ENCODE measurements around the gene CAST. TPM values are rescaled to one million over a fixed set of nuclear protein-coding genes. Genes with fewer than 3 reads are reported as not detected.

The CAST gene
- total and polyA plus RNA-seq, 10 donors, result 30.0 to 233 (median 185) TPM

GRCh38 chr5:96625365-96625764 lies 36.8 kb upstream of the CAST start:
- H3K4me1 ChIP-seq, result peaks cover 0 to 2% (median 0%) of the 10 kb centered on the region in 6 donors
- H3K27me3 ChIP-seq (replicated peaks in 1 of 7), result peaks cover 0 to 23% (median 0%) of the 10 kb centered on the region in 7 donors
- no peaks in the 10 kb centered on the region for H3K9me3 ChIP-seq
- DNase-seq, result no peak
- no peak overlapping the region for H3K27ac ChIP-seq
- H3K36me3 ChIP-seq, result no peaks in the 10 kb centered on the region
- intact Hi-C loops (cut with DNase I; ENCODE audit: low total_unique reads), result no loop called here
- H3K4me3 ChIP-seq, result no peak overlapping the region
- no peak for TF ChIP-seq POLR2A (IDR thresholded peaks at IDR 0.05)
- TF ChIP-seq, protein P1, sequence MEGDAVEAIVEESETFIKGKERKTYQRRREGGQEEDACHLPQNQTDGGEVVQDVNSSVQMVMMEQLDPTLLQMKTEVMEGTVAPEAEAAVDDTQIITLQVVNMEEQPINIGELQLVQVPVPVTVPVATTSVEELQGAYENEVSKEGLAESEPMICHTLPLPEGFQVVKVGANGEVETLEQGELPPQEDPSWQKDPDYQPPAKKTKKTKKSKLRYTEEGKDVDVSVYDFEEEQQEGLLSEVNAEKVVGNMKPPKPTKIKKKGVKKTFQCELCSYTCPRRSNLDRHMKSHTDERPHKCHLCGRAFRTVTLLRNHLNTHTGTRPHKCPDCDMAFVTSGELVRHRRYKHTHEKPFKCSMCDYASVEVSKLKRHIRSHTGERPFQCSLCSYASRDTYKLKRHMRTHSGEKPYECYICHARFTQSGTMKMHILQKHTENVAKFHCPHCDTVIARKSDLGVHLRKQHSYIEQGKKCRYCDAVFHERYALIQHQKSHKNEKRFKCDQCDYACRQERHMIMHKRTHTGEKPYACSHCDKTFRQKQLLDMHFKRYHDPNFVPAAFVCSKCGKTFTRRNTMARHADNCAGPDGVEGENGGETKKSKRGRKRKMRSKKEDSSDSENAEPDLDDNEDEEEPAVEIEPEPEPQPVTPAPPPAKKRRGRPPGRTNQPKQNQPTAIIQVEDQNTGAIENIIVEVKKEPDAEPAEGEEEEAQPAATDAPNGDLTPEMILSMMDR (IDR thresholded peaks at IDR 0.05 in 8 of 11, conservative IDR thresholded peaks at IDR 0.05 in 3 of 11), result no peak
- no peak for TF ChIP-seq POLR2AphosphoS5 (IDR thresholded peaks at IDR 0.05)
- 73 to 81% (median 77%) methylated on average over 2 of the region's 2 CpGs for WGBS, 5 donors

DNA sequence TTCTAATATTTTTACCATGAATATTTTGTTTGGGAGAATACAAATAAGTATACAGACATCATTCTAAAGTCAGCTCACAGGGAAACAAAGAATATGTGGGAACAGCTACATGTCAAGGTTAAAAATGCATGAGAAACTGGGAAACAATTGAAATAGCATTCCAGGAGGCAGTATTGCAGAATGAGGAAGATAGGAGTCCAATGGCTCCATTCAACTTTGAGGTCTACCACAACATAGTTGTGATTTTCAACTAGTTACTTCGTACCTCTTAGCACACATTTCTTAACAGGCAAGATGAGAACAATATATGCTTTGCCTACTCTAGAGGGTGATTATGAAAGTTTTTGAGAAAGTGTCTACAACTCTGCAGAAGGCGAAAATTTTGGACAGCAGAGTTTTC lies 35.2 kb upstream of the CAST start:
- TF ChIP-seq POLR2AphosphoS5 (IDR thresholded peaks at IDR 0.05), result no peak
- TF ChIP-seq, protein P1 (IDR thresholded peaks at IDR 0.05 in 8 of 11, conservative IDR thresholded peaks at IDR 0.05 in 3 of 11), result no peak
- no peak for TF ChIP-seq POLR2A (IDR thresholded peaks at IDR 0.05)
- peaks cover 0 to 23% (median 0%) of the 10 kb centered on the region in 7 donors for H3K27me3 ChIP-seq (replicated peaks in 1 of 7)
- no peaks in the 10 kb centered on the region for H3K36me3 ChIP-seq
- H3K27ac ChIP-seq, result no peak overlapping the region
- intact Hi-C loops (cut with DNase I; ENCODE audit: low total_unique reads), result no loop called here
- no peaks in the 10 kb centered on the region for H3K9me3 ChIP-seq
- H3K4me3 ChIP-seq, result no peak overlapping the region
- 76 to 89% (median 87%) methylated on average over 2 of the region's 2 CpGs for WGBS, 5 donors
- H3K4me1 ChIP-seq, result peaks cover 0 to 2% (median 0%) of the 10 kb centered on the region in 6 donors
- no peak for DNase-seq

DNA sequence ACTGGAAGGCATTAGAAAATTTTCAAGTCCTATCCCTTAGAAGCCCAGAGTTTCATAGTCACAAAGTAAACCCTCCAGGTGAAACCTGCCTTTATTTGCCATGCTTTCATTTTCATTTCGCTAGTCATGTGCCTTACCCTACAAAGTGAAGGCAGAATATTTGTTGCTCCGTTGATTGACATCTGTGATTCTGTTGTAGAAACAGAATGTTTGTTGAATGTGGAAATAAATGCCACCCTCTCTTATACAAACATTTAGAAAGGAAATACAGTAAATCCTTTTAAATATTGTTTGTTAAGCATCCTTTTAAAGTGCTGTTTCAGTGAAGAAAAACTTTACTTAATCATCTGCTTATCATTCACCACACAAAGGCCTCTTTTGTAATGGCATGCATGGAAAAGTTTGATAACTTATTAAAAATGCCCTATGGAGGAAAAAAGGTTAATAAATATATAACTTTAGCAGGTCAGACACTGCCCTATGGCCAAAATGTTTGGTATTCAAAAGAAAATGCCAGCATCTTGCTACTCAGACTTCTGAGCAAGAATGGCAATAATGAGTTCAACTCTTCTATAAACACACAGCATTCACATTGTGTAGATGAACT lies 34.3 kb upstream of the CAST start:
- DNase-seq, result no peak
- H3K9me3 ChIP-seq, result no peaks in the 10 kb centered on the region
- no peak overlapping the region for H3K27ac ChIP-seq
- peaks cover 0 to 2% (median 0%) of the 10 kb centered on the region in 6 donors for H3K4me1 ChIP-seq
- intact Hi-C loops (cut with DNase I; ENCODE audit: low total_unique reads), result no loop called here
- H3K27me3 ChIP-seq (replicated peaks in 1 of 7), result peaks cover 0 to 22% (median 0%) of the 10 kb centered on the region in 7 donors
- TF ChIP-seq POLR2AphosphoS5 (IDR thresholded peaks at IDR 0.05) (no peak), POLR2A (IDR thresholded peaks at IDR 0.05) (no peak)
- TF ChIP-seq, protein P1 (IDR thresholded peaks at IDR 0.05 in 8 of 11, conservative IDR thresholded peaks at IDR 0.05 in 3 of 11), result no peak
- no peak overlapping the region for H3K4me3 ChIP-seq
- no peaks in the 10 kb centered on the region for H3K36me3 ChIP-seq
- WGBS, 5 donors, result 77 to 95% (median 86%) methylated on average over 2 of the region's 2 CpGs

DNA sequence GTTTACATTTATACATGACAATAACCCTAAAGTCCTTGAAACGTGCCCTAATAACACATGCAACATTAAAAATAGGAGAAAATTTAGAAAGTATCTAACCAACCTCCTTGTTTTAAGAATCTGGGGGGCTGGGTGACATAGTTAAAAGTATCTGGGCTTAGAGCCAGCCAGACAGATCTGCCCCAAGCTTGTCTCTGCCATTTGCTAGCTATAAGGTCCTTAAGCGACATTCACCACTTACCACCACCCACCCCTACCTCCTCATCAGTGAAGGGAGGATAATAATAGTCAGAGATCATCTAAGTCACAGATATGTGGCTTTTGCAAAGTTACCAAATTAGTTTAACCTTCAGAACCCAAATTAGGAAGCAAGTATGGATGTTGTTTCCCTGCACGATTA lies 33.8 kb upstream of the CAST start:
- DNase-seq, result no peak
- no peak overlapping the region for H3K27ac ChIP-seq
- 74 to 83% (median 77%) methylated on average over 3 of the region's 3 CpGs for WGBS, 5 donors
- TF ChIP-seq POLR2AphosphoS5 (IDR thresholded peaks at IDR 0.05) (no peak), POLR2A (IDR thresholded peaks at IDR 0.05) (no peak)
- TF ChIP-seq, protein P1 (IDR thresholded peaks at IDR 0.05 in 8 of 11, conservative IDR thresholded peaks at IDR 0.05 in 3 of 11), result no peak
- H3K9me3 ChIP-seq, result no peaks in the 10 kb centered on the region
- peaks cover 0 to 2% (median 0%) of the 10 kb centered on the region in 6 donors for H3K4me1 ChIP-seq
- no peak overlapping the region for H3K4me3 ChIP-seq
- no peaks in the 10 kb centered on the region for H3K36me3 ChIP-seq
- intact Hi-C loops (cut with DNase I; ENCODE audit: low total_unique reads), result no loop called here
- peaks cover 0 to 17% (median 0%) of the 10 kb centered on the region in 7 donors for H3K27me3 ChIP-seq (replicated peaks in 1 of 7)

Data from spleen (tissue), 11 donors.